ENCODE results near the gene EFNB3. TPM values are rescaled to one million over a fixed set of nuclear protein-coding genes. Genes with fewer than 3 reads are reported as not detected.

Gene EFNB3
- total and polyA plus RNA-seq, 2 of the 13 experiments (the other 11 are each of a cell fraction or from before 2014, with no cell fraction given) = 0.07 to 0.25 TPM

GRCh38 chr17:7685533-7686221 is 19.3 kb upstream of the EFNB3 start (continued):
- TF ChIP-seq JARID2 (CRISPR knock-in tag; IDR thresholded peaks at IDR 0.05; ENCODE audit: insufficient replicate concordance) (no peak), ZNF646 (CRISPR knock-in tag; IDR thresholded peaks at IDR 0.05) (no peak), HDAC1 (CRISPR knock-in tag; IDR thresholded peaks at IDR 0.05) (peak; percentile 64), ZNF619 (CRISPR knock-in tag; IDR thresholded peaks at IDR 0.05) (no peak), ELF3 (CRISPR knock-in tag; IDR thresholded peaks at IDR 0.05) (peak; percentile 95), DZIP1 (CRISPR knock-in tag; IDR thresholded peaks at IDR 0.05) (no peak), MIXL1 (CRISPR knock-in tag; IDR thresholded peaks at IDR 0.05) (no peak), HMGA1 (CRISPR knock-in tag; conservative IDR thresholded peaks at IDR 0.05) (no peak), SATB2 (CRISPR knock-in tag; IDR thresholded peaks at IDR 0.05) (no peak), ZNF652 (CRISPR knock-in tag; IDR thresholded peaks at IDR 0.05; ENCODE audit: borderline replicate concordance, low read depth) (no peak), NCOA1 (CRISPR knock-in tag; IDR thresholded peaks at IDR 0.05) (no peak), ZNF781 (CRISPR knock-in tag; IDR thresholded peaks at IDR 0.05; ENCODE audit: borderline replicate concordance, not compliant biosample characterization) (no peak), KLF11 (CRISPR knock-in tag; IDR thresholded peaks at IDR 0.05) (no peak), ZNF224 (CRISPR knock-in tag; IDR thresholded peaks at IDR 0.05) (no peak), MAX (IDR thresholded peaks at IDR 0.05) (peak; percentile 83; the same call in 1 of the 2 replicates), TCF7 (IDR thresholded peaks at IDR 0.05; ENCODE audit: low read depth) (no peak), ZNF281 (CRISPR knock-in tag; IDR thresholded peaks at IDR 0.05; ENCODE audit: borderline replicate concordance) (no peak), XRCC5 (optimal IDR thresholded peaks at IDR 0.05; ENCODE audit: low read length) (peak; percentile 12), U2AF2 (IDR thresholded peaks at IDR 0.05; ENCODE audit: low read depth, low read length) (no peak)

Measured in HepG2 (cell line).